Measurements from ENCODE around the gene GNA14.

GRCh38 chr9:77450085-77450475 lies 198.0 kb downstream of the GNA14 start:
- TF ChIP-seq CTCF (IDR thresholded peaks at IDR 0.05), result no peak
- TF ChIP-seq REST (IDR thresholded peaks at IDR 0.05; ENCODE audit: insufficient read depth in 1 of 2, low read depth in 2 of 2, low read length in 1 of 2), result no peak
- no peak for TF ChIP-seq POLR2AphosphoS5 (IDR thresholded peaks at IDR 0.05; ENCODE audit: low read depth, low read length)
- no peak for TF ChIP-seq SIN3A (IDR thresholded peaks at IDR 0.05; ENCODE audit: borderline replicate concordance, insufficient read depth, low read depth, low read length)

All from Panc1 (cell line).